Measurements from ENCODE around the gene MDFIC.

The MDFIC gene

GRCh38 chr7:114929570-114929969 lies 7.7 kb downstream of the MDFIC start:
- DNase-seq, result no peak

GRCh38 chr7:114930107-114930661 lies 8.3 kb downstream of the MDFIC start:
- DNase-seq, result no peak

- no peak for DNase-seq
Observed at GRCh38 chr7:114930829-114931655, 9.1 kb downstream of the MDFIC start.

DNA sequence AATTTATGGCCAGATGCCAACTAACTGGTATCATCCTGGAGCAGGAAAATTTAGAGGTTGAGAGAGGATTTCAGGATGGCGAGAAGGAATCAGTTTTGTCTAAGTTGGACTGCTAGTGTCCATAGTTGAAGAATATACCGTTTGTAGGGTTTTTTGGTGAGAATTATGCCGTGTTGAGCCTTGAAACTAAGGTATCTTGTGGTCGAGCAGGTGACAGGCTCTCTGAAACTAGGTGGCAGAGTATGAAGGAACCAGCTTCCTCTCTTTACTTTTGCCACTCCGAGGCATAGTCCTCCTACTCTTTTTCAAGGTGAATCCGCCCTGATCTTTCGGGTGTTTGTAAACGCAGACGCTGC lies 9.7 kb downstream of the MDFIC start:
- DNase-seq, result no peak

DNA sequence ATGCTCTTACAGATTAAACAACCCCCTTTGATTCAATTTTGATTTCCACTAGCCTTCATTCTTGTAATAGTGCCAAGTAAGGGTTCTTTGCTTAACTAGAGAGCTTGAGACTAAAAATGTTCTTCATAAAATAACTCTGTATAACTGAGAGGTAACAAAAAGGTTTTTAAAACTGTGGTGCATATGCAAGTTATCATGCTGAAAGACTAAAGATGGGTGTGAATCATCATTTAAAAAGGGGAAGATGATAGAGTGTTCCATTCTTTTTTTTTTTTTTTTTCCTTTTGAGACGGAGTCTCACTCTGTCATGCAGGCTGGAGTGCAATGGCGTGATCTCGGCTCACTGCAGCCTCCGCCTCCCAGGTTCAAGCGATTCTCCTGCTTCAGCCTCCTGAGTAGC lies 11.1 kb downstream of the MDFIC start:
- DNase-seq, result no peak

- no peak for DNase-seq
Observed at GRCh38 chr7:114933658-114934057, 11.8 kb downstream of the MDFIC start.

DNA sequence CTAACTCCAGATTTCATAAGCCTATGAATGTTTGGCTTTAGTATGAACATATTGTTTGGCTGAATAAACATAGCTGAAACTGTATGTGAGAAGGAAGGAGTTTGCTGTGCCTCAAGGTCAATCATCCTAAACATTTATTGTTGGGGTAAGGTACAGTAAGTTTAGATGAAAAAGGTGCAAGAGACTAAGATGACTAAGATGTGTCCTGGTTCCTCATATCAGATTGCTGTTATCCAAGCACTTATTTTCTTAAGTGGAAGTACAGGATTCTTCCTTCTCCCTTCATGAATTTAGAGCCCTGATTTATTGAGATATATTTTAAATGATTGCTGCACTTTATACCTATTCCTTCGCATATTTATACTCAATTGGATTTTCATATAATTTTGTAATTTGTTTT lies 12.2 kb downstream of the MDFIC start:
- no peak for DNase-seq

DNA sequence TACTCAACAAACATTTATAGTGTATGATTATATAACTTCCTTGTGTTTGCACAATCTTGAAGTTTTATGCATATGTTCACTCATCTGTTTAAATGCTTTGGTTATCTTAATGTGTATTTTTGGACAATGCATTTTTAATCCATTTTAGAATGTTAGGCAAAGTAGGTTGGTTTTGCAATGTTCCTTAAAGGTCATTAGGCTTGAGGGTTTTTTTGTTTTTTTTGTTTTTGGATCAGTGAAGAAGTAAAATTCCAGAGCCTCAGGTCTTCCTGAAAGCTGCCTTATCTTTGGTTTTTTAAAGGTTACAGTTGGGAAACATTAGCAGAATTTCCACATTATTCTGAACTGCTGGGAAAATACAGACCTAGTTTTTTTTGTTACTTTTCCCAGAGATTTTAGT lies 12.8 kb downstream of the MDFIC start:
- no peak for DNase-seq

GRCh38 chr7:114936471-114936870 lies 14.6 kb downstream of the MDFIC start:
- no peak for DNase-seq

- no peak for DNase-seq
Observed at GRCh38 chr7:114937446-114937845, 15.6 kb downstream of the MDFIC start.

DNA sequence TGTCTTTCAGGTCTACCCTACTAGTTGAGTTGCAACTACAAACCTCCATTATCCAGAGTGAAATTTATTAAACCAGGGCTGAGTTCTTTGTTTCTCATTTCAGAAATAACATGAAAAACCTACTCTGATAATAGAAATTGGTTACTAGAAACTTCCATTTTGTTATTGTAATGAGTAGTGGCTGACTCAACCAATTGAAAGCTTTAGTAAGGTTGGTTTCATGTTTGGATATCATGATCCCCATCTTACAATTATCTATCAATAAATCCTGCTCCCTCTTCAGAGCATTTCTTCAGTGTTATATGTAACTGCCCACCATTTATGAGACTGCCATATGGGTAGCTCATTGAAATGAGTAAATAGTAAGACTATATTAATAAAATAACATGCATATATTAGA lies 16.9 kb downstream of the MDFIC start:
- DNase-seq, result no peak

DNA sequence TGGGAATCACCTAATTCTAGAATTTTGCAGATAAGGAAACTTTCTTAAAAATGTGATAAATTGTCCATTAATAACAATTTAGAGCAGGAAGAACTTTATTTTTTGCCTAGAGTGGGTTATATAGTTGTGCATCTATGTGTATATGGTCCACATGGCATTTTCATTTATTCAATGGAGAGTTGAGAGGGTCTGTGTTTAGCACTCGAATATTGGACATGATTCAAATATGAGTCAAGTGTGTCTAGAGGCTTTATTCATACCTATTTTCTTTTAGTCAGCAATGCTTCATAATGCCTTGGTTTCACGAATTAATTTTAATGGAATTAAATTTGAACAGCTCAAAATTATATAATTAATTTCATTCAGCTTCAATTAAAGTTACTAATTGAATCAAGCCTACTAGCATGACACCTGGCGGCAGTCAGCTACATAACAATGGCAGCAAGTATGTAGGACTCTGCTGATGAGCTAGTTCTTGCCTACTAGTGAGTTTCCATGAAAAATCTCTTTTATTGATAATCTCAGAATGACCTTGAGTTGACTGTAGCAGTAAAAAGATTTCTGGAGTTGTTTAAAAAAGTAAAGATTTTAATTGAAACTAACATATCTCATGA lies 17.7 kb downstream of the MDFIC start:
- DNase-seq, result no peak

DNA sequence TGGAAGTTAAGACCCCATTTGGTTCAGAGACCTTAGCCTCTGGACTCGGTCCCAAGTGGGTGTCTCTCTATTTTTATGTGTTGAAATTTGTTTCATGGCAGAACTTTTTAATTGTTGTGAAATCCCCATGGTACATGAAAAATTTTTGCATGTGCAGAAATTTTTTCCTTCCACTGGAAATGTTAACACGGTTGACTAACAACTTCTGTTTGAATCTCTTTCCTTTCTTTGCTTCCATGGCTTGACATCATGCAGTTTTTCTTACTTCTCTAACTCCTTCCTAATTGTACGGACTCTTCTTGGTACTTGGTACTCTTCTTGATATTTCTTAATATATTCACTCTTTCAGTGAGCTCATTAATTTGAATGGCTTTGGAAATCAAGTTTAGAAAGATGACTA lies 18.3 kb downstream of the MDFIC start:
- DNase-seq, result no peak

GRCh38 chr7:114941692-114942091 lies 19.8 kb downstream of the MDFIC start:
- DNase-seq, result no peak

- no peak for DNase-seq
Observed at GRCh38 chr7:114942446-114943175, 20.7 kb downstream of the MDFIC start.

GRCh38 chr7:114943530-114943929 lies 21.6 kb downstream of the MDFIC start:
- DNase-seq, result no peak

GRCh38 chr7:114943953-114944744 lies 22.3 kb downstream of the MDFIC start:
- DNase-seq, result no peak

- no peak for DNase-seq
Observed at GRCh38 chr7:114944745-114945625, 23.1 kb downstream of the MDFIC start.

GRCh38 chr7:114949231-114949630 lies 27.3 kb downstream of the MDFIC start:
- DNase-seq, result no peak

- no peak for DNase-seq
Observed at GRCh38 chr7:114952296-114952695, 30.4 kb downstream of the MDFIC start.

DNA sequence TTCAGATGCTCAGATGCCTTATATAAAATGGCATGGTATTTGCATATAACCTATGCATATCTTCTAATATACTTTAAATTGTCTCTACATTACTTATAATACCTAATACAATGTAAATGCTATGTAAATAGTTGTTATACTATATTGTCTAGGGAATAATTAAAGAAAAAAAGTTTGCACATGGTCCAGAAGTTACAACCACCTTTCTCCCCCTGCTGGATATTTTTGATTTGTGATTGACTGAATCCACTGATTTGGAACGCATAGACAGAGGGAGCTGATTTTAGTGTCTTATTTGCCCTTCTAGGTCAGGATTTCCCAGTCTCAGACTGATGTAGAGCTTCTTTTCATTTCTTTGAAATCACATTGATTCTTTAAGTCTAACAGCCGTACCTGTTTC lies 31.8 kb downstream of the MDFIC start:
- no peak for DNase-seq

GRCh38 chr7:114956702-114957101 lies 34.8 kb downstream of the MDFIC start:
- DNase-seq, result no peak
